ENCODE data around the gene THBS1.

The THBS1 gene

GRCh38 chr15:39587096-39587721, 6.3 kb downstream of the THBS1 start:
- Mint-ChIP-seq H3K36me3 (ENCODE audit: low read depth) (peaks cover 96% of the 10 kb centered on the region), H3K9me3 (no peaks in the 10 kb centered on the region), H3K4me3 (no peak overlapping the region), H3K27me3 (ENCODE audit: low read depth) (no peaks in the 10 kb centered on the region), H3K27ac (peak overlapping the region in 2 of 3 experiments; percentile 39 to 95), H3K4me1 (peaks cover 38% of the 10 kb centered on the region)
- no peak for TF ChIP-seq CTCF (IDR thresholded peaks at IDR 0.05; ENCODE audit: unreplicated experiment in 3 of 3)

- H3K9me3 Mint-ChIP-seq: no peaks in the 10 kb centered on the region
- peaks cover 34% of the 10 kb centered on the region for H3K4me1 Mint-ChIP-seq
- H3K27me3 Mint-ChIP-seq (ENCODE audit: low read depth): no peaks in the 10 kb centered on the region
- H3K27ac Mint-ChIP-seq: peak overlapping the region; percentile 60 to 95 (median 82)
- no peak for TF ChIP-seq CTCF (IDR thresholded peaks at IDR 0.05; ENCODE audit: unreplicated experiment in 3 of 3)
- peaks cover 98% of the 10 kb centered on the region for H3K36me3 Mint-ChIP-seq (ENCODE audit: low read depth)
- H3K4me3 Mint-ChIP-seq: no peak overlapping the region
Measured at GRCh38 chr15:39587731-39588530, 7.1 kb downstream of the THBS1 start.

- H3K4me3 Mint-ChIP-seq: no peak overlapping the region
- H3K9me3 Mint-ChIP-seq: no peaks in the 10 kb centered on the region
- H3K4me1 Mint-ChIP-seq: peaks cover 27% of the 10 kb centered on the region
- H3K27me3 Mint-ChIP-seq (ENCODE audit: low read depth): no peaks in the 10 kb centered on the region
- TF ChIP-seq CTCF (IDR thresholded peaks at IDR 0.05; ENCODE audit: unreplicated experiment in 3 of 3): no peak
- H3K36me3 Mint-ChIP-seq (ENCODE audit: low read depth): peaks cover 97% of the 10 kb centered on the region
- peak overlapping the region; percentile 60 to 95 (median 82) for H3K27ac Mint-ChIP-seq
Measured at GRCh38 chr15:39588531-39589192, 7.8 kb downstream of the THBS1 start.

- H3K4me1 Mint-ChIP-seq: peaks cover 21% of the 10 kb centered on the region
- H3K36me3 Mint-ChIP-seq (ENCODE audit: low read depth): peaks cover 97% of the 10 kb centered on the region
- H3K27me3 Mint-ChIP-seq (ENCODE audit: low read depth): no peaks in the 10 kb centered on the region
- no peak for TF ChIP-seq CTCF (IDR thresholded peaks at IDR 0.05; ENCODE audit: unreplicated experiment in 3 of 3)
- H3K4me3 Mint-ChIP-seq: no peak overlapping the region
- H3K9me3 Mint-ChIP-seq: no peaks in the 10 kb centered on the region
- H3K27ac Mint-ChIP-seq: peak overlapping the region; percentile 60 to 95 (median 82)
Measured at GRCh38 chr15:39589193-39589814, 8.4 kb downstream of the THBS1 start.

- no peak for TF ChIP-seq CTCF (IDR thresholded peaks at IDR 0.05; ENCODE audit: unreplicated experiment in 3 of 3)
- H3K9me3 Mint-ChIP-seq: no peaks in the 10 kb centered on the region
- peaks cover 18% of the 10 kb centered on the region for H3K4me1 Mint-ChIP-seq
- peak overlapping the region in 2 of 3 experiments; percentile 28 for H3K27ac Mint-ChIP-seq
- H3K36me3 Mint-ChIP-seq (ENCODE audit: low read depth): peaks cover 94% of the 10 kb centered on the region
- H3K4me3 Mint-ChIP-seq: no peak overlapping the region
- H3K27me3 Mint-ChIP-seq (ENCODE audit: low read depth): no peaks in the 10 kb centered on the region
Measured at GRCh38 chr15:39589815-39590644, 9.2 kb downstream of the THBS1 start.

Measured in nephron (organoid).